HepG2 (cell line): ENCODE data around the gene TCOF1. TPM values are rescaled to one million over a fixed set of nuclear protein-coding genes. Genes with fewer than 3 reads are reported as not detected.

Source experiments
- CCDC6 ChIP-seq: sonication (generic); formaldehyde crosslinking; IDR thresholded peaks from 2 replicates; pipeline ENCODE4 v1.8.1; 2022; ENCODE audit warnings: mild to moderate bottlenecking, missing genetic modification reagents, moderate library complexity
- CHCHD3 ChIP-seq: sonication (generic); formaldehyde crosslinking; IDR thresholded peaks from 2 replicates; pipeline ENCODE4 v1.8.0; 2022; ENCODE audit warnings: mild to moderate bottlenecking, missing genetic modification reagents, moderate library complexity
- ELF1 ChIP-seq: sonication (generic); formaldehyde crosslinking; IDR thresholded peaks from 2 replicates; pipeline ENCODE4 v1.4.0; 2020; ENCODE audit warnings: missing genetic modification reagents
- GABPA ChIP-seq, 2 experiments: IDR thresholded peaks; 2 replicates each; pipeline ENCODE4 v1.6.1; 2011 to 2016; ENCODE audit warnings: low read depth in 2 of 2, low read length in 1 of 2, missing biosample characterization in 1 of 2, missing genetic modification characterization in 1 of 2
- GABPB1 ChIP-seq: IDR thresholded peaks from 2 replicates; pipeline ENCODE4 v1.6.1; 2016; ENCODE audit warnings: mild to moderate bottlenecking, missing genetic modification reagents, moderate library complexity, missing compliant biosample characterization
- KDM5B ChIP-seq: sonication (generic); formaldehyde crosslinking; IDR thresholded peaks from 2 replicates; pipeline ENCODE4 v1.4.0; 2020; ENCODE audit warnings: missing genetic modification reagents, mild to moderate bottlenecking, borderline replicate concordance
- MXD3 ChIP-seq: IDR thresholded peaks from 2 replicates; pipeline ENCODE4 v1.6.1; 2016; ENCODE audit warnings: mild to moderate bottlenecking, missing biosample characterization, missing genetic modification reagents
- NFYC ChIP-seq: IDR thresholded peaks from 2 replicates; pipeline ENCODE4 v1.6.1; 2016; ENCODE audit warnings: missing genetic modification reagents, missing compliant biosample characterization
- RFX1 ChIP-seq: fragments of 450-650 bp; IDR thresholded peaks from 2 replicates; pipeline ENCODE4 v1.6.1; 2017
- RFXAP ChIP-seq: sonication (generic); formaldehyde crosslinking; IDR thresholded peaks from 2 replicates; pipeline ENCODE4 v1.4.0; 2020; ENCODE audit warnings: missing genetic modification reagents, borderline replicate concordance
- SMC3 ChIP-seq: IDR thresholded peaks from 2 replicates; pipeline ENCODE4 v1.6.1; 2011; ENCODE audit warnings: low read length, improper control_type of control experiment
- SOX13 ChIP-seq, 3 experiments: fragments of 450-650 bp in 1 of 3; sonication (generic) in 1 of 3; formaldehyde crosslinking in 1 of 3; IDR thresholded peaks in 2 of 3; conservative IDR thresholded peaks in 1 of 3; 2 replicates each; pipeline versions ENCODE4 v1.5.0 to v1.6.1; 2016 to 2020; ENCODE audit warnings: antibody characterized with exemption in 1 of 3, mild to moderate bottlenecking in 1 of 3, missing compliant biosample characterization in 1 of 3, missing genetic modification reagents in 1 of 3, moderate library complexity in 1 of 3
- SPEN ChIP-seq: sonication (generic); formaldehyde crosslinking; IDR thresholded peaks from 2 replicates; pipeline ENCODE4 v1.5.1; 2020; ENCODE audit warnings: low read depth, mild to moderate bottlenecking, missing genetic modification reagents
- ZBTB26 ChIP-seq: IDR thresholded peaks from 2 replicates; pipeline ENCODE4 v1.6.1; 2016; ENCODE audit warnings: missing compliant biosample characterization, missing genetic modification reagents, borderline replicate concordance
- ZNF205 ChIP-seq: IDR thresholded peaks from 2 replicates; pipeline ENCODE4 v1.6.1; 2018; ENCODE audit warnings: missing biosample characterization, missing genetic modification reagents
- ZNF280D ChIP-seq: sonication (generic); formaldehyde crosslinking; IDR thresholded peaks from 2 replicates; pipeline ENCODE4 v1.5.1; 2020; ENCODE audit warnings: mild to moderate bottlenecking, missing genetic modification reagents
- ZNF513 ChIP-seq: sonication (generic); formaldehyde crosslinking; conservative IDR thresholded peaks from 2 replicates; pipeline ENCODE4 v1.5.0; 2020; ENCODE audit warnings: missing genetic modification reagents
- ZNF660 ChIP-seq: sonication (generic); formaldehyde crosslinking; IDR thresholded peaks from 2 replicates; pipeline ENCODE4 v1.5.1; 2020; ENCODE audit warnings: mild to moderate bottlenecking, low read depth, missing genetic modification reagents, borderline replicate concordance
- polyA plus RNA-seq, 8 experiments: library from polyadenylated mRNA; depleted of rRNA in 3 of 8; stranded (reverse) in 7 of 8; unstranded in 1 of 8; fragments of >200 nt; fragmentation: Illumina TruSeq in 4 of 8; extraction: Trizol in 4 of 8; gene quantifications; 2 replicates each; pipeline versions ENCODE4 v1.2.1 to v1.2.3, GENCODE V29; 2011 to 2016; ENCODE audit warnings: low read depth in 4 of 8, missing spikeins in 1 of 8, mixed read lengths in 1 of 8; ENCODE audit not compliant: insufficient read depth in 1 of 8
- total RNA-seq, 5 experiments: library from RNA; depleted of rRNA; stranded (reverse); fragments of >200 nt; fragmentation: Illumina TruSeq; extraction: Trizol; gene quantifications; 2 replicates each; pipeline ENCODE4 v1.2.3, GENCODE V29; 2016; ENCODE audit warnings: low read depth in 1 of 5
- TF ChIP-seq, protein P1 (sequence below): sonication (generic); formaldehyde crosslinking; IDR thresholded peaks from 2 replicates; pipeline ENCODE4 v1.4.0; 2020; ENCODE audit warnings: missing genetic modification reagents, borderline replicate concordance

The TCOF1 gene
- total and polyA plus RNA-seq, 2 of the 13 experiments (the other 11 are each of a cell fraction or from before 2014, with no cell fraction given): 10.1 to 41.6 TPM

- no peak for TF ChIP-seq ZNF280D (CRISPR knock-in tag)
- peak; percentile 50 for TF ChIP-seq GABPB1 (CRISPR knock-in tag)
- TF ChIP-seq ZNF205 (CRISPR knock-in tag): peak; percentile 85; the same call in 1 of the 2 replicates
- 0 out of 2 replicates have a peak, but pooled peaks have one; percentile 41 for TF ChIP-seq CCDC6
- peak; percentile 89 for TF ChIP-seq SMC3
- TF ChIP-seq, protein P1, sequence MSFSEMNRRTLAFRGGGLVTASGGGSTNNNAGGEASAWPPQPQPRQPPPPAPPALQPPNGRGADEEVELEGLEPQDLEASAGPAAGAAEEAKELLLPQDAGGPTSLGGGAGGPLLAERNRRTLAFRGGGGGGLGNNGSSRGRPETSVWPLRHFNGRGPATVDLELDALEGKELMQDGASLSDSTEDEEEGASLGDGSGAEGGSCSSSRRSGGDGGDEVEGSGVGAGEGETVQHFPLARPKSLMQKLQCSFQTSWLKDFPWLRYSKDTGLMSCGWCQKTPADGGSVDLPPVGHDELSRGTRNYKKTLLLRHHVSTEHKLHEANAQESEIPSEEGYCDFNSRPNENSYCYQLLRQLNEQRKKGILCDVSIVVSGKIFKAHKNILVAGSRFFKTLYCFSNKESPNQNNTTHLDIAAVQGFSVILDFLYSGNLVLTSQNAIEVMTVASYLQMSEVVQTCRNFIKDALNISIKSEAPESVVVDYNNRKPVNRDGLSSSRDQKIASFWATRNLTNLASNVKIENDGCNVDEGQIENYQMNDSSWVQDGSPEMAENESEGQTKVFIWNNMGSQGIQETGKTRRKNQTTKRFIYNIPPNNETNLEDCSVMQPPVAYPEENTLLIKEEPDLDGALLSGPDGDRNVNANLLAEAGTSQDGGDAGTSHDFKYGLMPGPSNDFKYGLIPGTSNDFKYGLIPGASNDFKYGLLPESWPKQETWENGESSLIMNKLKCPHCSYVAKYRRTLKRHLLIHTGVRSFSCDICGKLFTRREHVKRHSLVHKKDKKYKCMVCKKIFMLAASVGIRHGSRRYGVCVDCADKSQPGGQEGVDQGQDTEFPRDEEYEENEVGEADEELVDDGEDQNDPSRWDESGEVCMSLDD: no peak
- no peak for TF ChIP-seq CHCHD3 (CRISPR knock-in tag)
- TF ChIP-seq SOX13 (IDR thresholded peaks at IDR 0.05): no peak
- peak in 1 of 2 experiments; percentile 77; a peak in 2 of 4 replicates for TF ChIP-seq SOX13 (CRISPR knock-in tag; conservative IDR thresholded peaks at IDR 0.05 in 1 of 2, IDR thresholded peaks at IDR 0.05 in 1 of 2)
- TF ChIP-seq KDM5B: peak; percentile 77; the same call in 1 of the 2 replicates
- TF ChIP-seq ELF1 (CRISPR knock-in tag): peak; percentile 74
- TF ChIP-seq MXD3: no peak
- TF ChIP-seq SPEN (CRISPR knock-in tag): peak; percentile 52; the same call in 1 of the 2 replicates
- TF ChIP-seq NFYC: no peak
- TF ChIP-seq ZBTB26: no peak
- TF ChIP-seq GABPA (IDR thresholded peaks at IDR 0.05; ENCODE audit: low read depth, low read length): no peak
- TF ChIP-seq GABPA (CRISPR knock-in tag; IDR thresholded peaks at IDR 0.05; ENCODE audit: low read depth): peak; percentile 49; the same call in 1 of the 2 replicates
- no peak for TF ChIP-seq RFX1
- no peak for TF ChIP-seq ZNF660
- TF ChIP-seq RFXAP (CRISPR knock-in tag): peak; percentile 77
- TF ChIP-seq ZNF513 (CRISPR knock-in tag): no peak
These were observed 6.8 kb upstream of the TCOF1 start (continued) for GRCh38 chr5:150350524-150351344.
